AG10803 (cell line): Measurements from ENCODE around the gene NCR2.

ENCODE experiments used
- DNase-seq: peaks from one replicate; pipeline ENCODE4 v3.0.0; 2010; ENCODE audit warnings: low read depth
- H3K4me3 ChIP-seq: 2 replicates; pipeline ENCODE4 v1.5.1; 2011; ENCODE audit warnings: mild to moderate bottlenecking, low read length, control low read depth
- TF ChIP-seq, protein P1 (sequence below): conservative IDR thresholded peaks from 2 replicates; pipeline ENCODE4 v1.5.1; 2011; ENCODE audit warnings: mild to moderate bottlenecking, low read length, control low read depth, inconsistent platforms

The NCR2 gene

DNA sequence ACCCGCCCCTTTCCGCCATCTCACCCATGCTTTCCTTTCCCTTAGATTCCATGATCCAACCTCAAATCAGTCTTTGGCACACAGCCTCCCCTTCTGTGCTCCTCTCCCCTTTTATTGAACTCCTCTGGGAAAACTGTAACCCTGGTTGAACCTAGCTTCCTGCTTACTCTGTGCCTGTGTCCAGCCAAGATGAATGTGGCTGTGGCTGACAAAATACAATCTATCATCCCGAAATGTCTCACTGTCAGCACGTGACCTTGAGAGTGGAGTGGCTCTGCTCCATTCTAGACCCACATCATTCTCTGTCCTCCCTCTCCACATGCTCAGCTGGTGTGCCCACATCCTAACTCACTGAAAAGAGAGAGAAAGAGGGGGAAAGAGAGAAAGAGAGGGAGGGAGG lies 11.0 kb downstream of the NCR2 start:
- TF ChIP-seq, protein P1, sequence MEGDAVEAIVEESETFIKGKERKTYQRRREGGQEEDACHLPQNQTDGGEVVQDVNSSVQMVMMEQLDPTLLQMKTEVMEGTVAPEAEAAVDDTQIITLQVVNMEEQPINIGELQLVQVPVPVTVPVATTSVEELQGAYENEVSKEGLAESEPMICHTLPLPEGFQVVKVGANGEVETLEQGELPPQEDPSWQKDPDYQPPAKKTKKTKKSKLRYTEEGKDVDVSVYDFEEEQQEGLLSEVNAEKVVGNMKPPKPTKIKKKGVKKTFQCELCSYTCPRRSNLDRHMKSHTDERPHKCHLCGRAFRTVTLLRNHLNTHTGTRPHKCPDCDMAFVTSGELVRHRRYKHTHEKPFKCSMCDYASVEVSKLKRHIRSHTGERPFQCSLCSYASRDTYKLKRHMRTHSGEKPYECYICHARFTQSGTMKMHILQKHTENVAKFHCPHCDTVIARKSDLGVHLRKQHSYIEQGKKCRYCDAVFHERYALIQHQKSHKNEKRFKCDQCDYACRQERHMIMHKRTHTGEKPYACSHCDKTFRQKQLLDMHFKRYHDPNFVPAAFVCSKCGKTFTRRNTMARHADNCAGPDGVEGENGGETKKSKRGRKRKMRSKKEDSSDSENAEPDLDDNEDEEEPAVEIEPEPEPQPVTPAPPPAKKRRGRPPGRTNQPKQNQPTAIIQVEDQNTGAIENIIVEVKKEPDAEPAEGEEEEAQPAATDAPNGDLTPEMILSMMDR, result no peak
- H3K4me3 ChIP-seq, result no peak overlapping the region
- no peak for DNase-seq

DNA sequence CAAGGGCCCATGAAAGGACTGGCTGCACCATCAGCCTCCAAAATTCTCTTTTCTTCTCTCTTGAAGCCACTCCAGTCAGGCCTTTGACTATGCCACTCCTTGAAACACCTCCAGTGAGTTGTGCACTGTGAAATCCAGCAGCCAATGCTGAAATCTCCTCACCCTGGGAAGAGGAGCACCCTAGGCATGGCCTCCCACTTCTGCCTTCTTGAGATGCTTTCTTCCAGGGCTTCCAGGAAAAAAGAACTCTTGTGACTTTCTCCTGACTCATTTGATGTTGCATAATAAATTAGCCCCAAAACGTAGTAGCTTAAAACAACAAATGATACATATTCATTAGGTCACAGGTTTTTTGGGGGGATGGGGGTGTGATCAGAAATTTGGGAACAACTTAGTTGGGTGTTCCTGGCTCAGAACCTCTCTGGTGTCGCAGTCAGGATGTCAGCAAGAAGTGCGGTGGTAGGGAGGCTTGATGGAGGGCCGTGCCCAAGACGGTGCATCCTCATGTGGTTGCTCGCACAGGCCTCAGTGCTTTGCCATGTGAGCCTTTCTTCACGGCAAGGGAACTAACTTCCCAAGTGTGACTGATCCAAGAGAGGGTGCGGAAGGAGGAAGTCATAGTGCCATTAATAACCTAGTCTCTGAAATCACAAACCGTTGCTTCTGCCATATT lies 12.1 kb downstream of the NCR2 start:
- DNase-seq, result no peak
- no peak overlapping the region for H3K4me3 ChIP-seq
- TF ChIP-seq, protein P1, result no peak

DNA sequence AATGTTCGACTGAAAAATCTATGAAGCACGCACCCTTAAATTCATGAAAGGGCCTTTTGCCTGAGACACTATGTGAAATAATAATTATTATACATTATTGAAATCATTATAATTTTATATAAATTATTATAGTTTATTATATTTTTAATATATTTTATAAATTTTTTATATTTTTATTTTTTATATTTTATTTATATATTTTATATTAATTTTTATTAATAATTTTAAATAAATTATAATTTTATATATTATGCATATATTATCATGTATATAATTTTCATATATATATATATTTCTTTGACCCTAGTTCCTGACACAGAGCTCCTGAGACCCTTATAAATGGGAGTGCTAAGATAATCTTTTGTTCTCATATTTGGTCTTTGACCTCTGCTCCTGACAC lies 13.5 kb downstream of the NCR2 start:
- H3K4me3 ChIP-seq, result no peak overlapping the region
- TF ChIP-seq, protein P1, result no peak
- DNase-seq, result no peak

DNA sequence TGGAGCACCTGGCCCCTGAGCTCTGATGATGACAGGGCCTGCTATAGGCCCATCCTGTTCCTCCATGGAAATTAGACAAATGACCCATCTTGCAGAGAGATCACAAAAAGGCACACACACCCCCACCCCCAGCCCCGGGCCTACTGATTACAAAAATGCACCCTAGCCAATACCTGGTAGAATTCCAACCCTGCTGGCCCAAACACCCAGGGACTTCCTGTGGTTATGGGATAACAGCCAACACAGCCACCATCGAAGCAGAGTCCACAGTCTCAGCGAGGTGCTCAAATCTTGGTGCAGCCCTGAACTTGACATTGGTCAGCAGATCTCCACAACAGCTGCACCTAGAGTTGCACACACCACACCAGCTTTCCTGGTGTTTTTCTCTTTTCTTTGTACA lies 17.0 kb downstream of the NCR2 start:
- H3K4me3 ChIP-seq, result no peak overlapping the region
- no peak for DNase-seq
- TF ChIP-seq, protein P1, result no peak

DNA sequence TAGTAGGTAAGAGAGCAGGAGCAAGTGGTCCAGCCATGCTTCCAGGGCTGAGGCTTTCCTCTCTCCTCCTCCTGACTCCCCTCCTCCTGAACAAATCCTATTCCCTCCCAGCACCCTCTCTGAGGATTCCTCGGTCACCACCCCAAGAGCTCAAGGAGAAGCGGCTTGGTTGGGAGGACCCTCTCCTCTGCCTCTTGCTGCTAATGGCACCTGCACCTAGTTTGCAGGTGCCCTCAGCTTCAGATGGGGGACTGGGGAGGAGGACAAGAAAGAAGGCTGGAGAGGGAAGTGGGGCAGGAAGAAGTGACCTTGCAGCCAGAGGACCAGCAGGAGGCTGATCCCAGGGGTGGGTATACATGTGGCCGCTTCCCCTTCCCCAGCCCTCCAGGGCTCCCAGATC lies 17.5 kb downstream of the NCR2 start:
- DNase-seq, result no peak
- no peak overlapping the region for H3K4me3 ChIP-seq
- TF ChIP-seq, protein P1, result no peak

DNA sequence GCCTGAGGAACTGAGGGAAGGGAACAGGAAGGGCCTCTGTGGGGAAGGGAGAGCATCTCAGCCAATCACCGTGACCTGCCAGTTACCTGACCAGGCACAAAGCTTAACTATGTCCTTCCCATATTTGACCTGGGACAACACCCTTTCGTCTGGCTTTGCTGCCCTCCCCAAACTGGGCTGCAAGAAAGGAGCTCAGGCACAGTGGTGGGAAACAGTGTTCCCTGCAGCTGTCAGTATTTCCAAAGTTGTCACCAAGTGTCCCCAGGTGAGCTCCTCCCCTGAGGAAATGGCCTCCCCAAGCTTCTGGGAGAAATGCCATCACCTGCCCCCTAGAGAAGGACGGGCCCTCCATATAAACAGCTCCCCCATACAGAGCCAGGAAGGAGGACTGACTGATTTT lies 17.9 kb downstream of the NCR2 start:
- H3K4me3 ChIP-seq, result no peak overlapping the region
- no peak for DNase-seq
- TF ChIP-seq, protein P1, result no peak

DNA sequence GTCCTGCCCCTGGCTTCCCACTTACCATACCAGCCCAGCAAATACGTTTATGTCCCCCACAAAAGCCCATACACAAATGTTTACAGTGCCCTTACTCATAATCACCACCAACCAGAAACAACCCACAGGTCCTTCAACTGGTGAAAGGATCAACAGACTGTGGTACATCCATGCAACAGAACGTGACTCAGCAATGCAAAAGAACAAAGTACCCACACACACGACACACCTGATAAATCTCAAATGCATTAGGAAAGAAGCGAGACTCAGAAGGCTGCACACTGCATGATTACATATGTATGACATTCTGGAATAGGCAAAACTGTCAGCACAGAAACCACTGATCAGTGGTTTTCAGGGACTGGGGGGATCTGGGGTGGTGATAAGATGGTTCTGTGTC lies 20.5 kb downstream of the NCR2 start:
- TF ChIP-seq, protein P1, result no peak
- no peak overlapping the region for H3K4me3 ChIP-seq
- DNase-seq, result no peak
